Measurements from ENCODE around the gene SKA1. TPM values are rescaled to one million over a fixed set of nuclear protein-coding genes. Genes with fewer than 3 reads are reported as not detected.
"Not testable (repeated sequence)": the region's sequence is repeated elsewhere in the genome, so short reads cannot be mapped to it uniquely, and the experiment has no call there.

The SKA1 gene
- total and polyA plus RNA-seq, 2 experiments from 2014 or later: 3.3 to 8.5 TPM

DNA sequence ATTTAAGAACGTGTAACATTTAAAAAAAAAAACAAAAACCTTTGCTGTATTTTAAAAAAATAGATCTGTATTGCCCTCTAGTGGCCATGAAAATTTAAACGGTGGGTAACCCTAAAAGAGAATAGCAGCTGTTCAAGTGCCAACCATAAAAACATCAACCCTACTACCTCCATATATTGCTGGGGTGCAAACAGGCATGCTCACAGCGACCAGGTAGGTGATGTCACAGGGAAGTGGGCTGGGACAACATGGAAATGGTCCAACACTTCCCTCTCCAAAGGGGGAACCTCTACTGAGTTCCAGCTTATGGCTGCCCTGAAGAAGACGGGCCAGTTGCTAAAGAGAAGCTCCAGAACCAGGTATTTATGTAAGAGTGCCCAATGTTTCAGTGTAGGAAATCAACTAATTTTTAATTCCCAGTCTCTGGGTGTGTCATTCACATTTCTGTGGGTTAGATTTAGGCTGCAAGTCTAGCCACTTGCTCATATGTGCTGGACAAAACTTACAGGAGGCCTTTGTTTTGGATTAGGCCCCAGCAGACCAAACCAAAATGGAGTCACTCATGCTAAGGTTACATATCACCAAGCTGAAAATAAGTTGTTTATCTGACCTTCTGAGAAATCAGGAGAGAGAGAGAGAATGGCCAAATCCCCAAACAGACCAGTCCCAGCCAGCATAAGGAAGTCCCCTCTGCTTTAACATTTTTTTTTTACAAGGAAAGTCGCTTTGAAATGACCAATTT, 54.5 kb downstream of the SKA1 start:
- H3K4me1 ChIP-seq (ENCODE audit: low read depth): peaks cover 13% of the 10 kb centered on the region
- no peaks in the 10 kb centered on the region for H3K27me3 ChIP-seq
- DNase-seq (ENCODE audit: low read depth in 1 of 2, low spot score in 1 of 2): peak; percentile 63 to 66
- no peaks in the 10 kb centered on the region for H3K9me3 ChIP-seq (ENCODE audit: low read depth)
- no peaks in the 10 kb centered on the region for H3K36me3 ChIP-seq
- H3K27ac ChIP-seq: no peak overlapping the region
- TF ChIP-seq, protein P1, sequence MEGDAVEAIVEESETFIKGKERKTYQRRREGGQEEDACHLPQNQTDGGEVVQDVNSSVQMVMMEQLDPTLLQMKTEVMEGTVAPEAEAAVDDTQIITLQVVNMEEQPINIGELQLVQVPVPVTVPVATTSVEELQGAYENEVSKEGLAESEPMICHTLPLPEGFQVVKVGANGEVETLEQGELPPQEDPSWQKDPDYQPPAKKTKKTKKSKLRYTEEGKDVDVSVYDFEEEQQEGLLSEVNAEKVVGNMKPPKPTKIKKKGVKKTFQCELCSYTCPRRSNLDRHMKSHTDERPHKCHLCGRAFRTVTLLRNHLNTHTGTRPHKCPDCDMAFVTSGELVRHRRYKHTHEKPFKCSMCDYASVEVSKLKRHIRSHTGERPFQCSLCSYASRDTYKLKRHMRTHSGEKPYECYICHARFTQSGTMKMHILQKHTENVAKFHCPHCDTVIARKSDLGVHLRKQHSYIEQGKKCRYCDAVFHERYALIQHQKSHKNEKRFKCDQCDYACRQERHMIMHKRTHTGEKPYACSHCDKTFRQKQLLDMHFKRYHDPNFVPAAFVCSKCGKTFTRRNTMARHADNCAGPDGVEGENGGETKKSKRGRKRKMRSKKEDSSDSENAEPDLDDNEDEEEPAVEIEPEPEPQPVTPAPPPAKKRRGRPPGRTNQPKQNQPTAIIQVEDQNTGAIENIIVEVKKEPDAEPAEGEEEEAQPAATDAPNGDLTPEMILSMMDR (IDR thresholded peaks at IDR 0.05; ENCODE audit: low read depth, low read length): peak; percentile 48
- no peak overlapping the region for H3K4me3 ChIP-seq

DNA sequence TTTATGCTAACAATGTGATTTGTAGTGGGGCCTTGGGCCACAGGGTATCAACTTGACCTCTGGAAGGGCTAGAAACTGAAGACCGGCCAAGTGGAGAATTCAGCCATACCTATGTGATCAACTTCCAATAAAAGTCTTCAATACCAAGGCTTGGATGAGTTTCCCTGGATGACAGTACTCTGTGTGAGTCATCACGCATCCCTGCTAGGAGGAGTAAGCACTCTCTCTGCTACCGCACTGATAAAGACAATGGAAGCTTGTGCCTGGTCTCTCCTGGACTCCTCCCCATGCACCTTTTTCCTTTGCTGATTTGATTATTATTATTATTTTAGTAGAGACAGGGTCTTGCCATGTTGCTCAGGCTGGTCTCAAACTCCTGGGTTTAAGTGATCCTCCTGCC, 58.1 kb downstream of the SKA1 start:
- no peaks in the 10 kb centered on the region for H3K27me3 ChIP-seq
- peaks cover 11% of the 10 kb centered on the region for H3K4me1 ChIP-seq (ENCODE audit: low read depth)
- no peaks in the 10 kb centered on the region for H3K9me3 ChIP-seq (ENCODE audit: low read depth)
- H3K36me3 ChIP-seq: no peaks in the 10 kb centered on the region
- no peak overlapping the region for H3K27ac ChIP-seq
- H3K4me3 ChIP-seq: no peak overlapping the region
- TF ChIP-seq, protein P1 (IDR thresholded peaks at IDR 0.05; ENCODE audit: low read depth, low read length): no peak
- no peak for DNase-seq (ENCODE audit: low read depth in 1 of 2, low spot score in 1 of 2)

DNA sequence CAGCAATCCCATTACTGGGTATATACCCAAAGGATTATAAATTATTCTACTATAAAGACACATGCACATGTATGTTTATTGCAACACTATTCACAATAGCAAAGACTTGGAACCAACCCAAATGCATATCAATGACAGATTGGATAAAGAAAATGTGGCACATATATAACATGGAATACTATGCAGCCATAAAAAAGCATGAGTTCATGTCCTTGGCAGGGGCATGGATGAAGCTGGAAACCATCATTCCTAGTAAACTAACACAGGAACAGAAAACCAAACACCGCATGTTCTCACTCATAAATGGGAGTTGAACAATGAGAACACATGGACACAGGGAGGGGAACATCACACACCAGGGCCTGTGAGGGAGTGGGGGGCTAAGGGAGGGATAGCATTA, 61.9 kb downstream of the SKA1 start:
- not testable (repeated sequence) for DNase-seq (ENCODE audit: low read depth in 1 of 2, low spot score in 1 of 2); H3K9me3 ChIP-seq (ENCODE audit: low read depth); H3K27ac ChIP-seq; H3K4me3 ChIP-seq; H3K36me3 ChIP-seq; H3K27me3 ChIP-seq; H3K4me1 ChIP-seq (ENCODE audit: low read depth)

DNA sequence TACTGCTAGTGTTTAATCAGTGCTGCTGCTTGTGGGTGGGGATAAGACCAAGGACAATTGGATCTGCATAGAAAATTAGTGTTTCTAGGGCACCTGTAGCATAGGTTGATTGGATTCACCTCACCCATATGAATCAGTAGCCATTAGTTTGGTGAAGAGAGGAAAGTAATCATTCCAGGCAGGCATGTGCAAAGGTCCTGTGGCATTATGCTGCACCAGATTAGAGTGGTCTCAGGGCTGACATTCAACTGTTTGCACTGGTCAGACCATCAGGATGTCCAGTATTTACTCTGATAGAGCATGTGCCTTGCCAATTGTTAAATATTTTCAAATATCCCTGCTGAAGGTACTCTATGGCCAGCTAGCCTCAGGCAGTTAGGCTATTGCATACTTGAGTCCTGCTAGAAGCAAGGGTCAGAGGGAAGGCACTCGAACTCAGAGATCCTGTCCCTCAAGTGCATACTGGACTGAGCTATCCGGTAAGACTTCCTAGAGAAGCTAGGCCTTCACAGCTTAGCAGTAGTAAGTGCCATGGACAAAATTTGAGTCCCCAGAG, 64.7 kb downstream of the SKA1 start:
- TF ChIP-seq, protein P1 (IDR thresholded peaks at IDR 0.05; ENCODE audit: low read depth, low read length): no peak
- no peak overlapping the region for H3K4me3 ChIP-seq

DNA sequence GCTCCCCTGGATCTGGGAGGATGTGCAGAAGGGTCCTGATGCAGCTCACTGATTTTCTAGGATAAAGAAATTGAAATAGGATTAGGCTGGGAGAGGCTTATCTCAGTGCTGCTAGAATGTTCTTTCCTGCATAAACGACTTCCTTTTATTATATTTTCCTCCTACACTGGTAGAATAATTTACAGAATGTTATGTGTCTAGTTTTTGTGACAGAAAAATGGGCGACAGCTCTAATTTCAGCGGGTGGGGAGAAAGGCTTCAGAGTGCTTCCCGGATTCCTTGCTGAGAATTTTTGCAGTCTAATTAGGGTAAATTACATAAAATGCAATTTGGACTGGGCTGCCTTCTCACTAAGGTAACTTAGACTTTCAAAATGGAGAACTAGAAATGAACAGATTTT, 66.2 kb downstream of the SKA1 start:
- TF ChIP-seq, protein P1 (IDR thresholded peaks at IDR 0.05; ENCODE audit: low read depth, low read length): no peak
- H3K9me3 ChIP-seq (ENCODE audit: low read depth): no peaks in the 10 kb centered on the region
- H3K27ac ChIP-seq: no peak overlapping the region
- no peaks in the 10 kb centered on the region for H3K36me3 ChIP-seq
- DNase-seq (ENCODE audit: low read depth in 1 of 2, low spot score in 1 of 2): no peak
- H3K4me1 ChIP-seq (ENCODE audit: low read depth): no peaks in the 10 kb centered on the region
- H3K4me3 ChIP-seq: no peak overlapping the region
- H3K27me3 ChIP-seq: no peaks in the 10 kb centered on the region

More for the DNA sequence above, 64.7 kb downstream of the SKA1 start:
- no peaks in the 10 kb centered on the region for H3K9me3 ChIP-seq (ENCODE audit: low read depth)
- H3K27ac ChIP-seq: no peak overlapping the region
- no peaks in the 10 kb centered on the region for H3K27me3 ChIP-seq
- no peaks in the 10 kb centered on the region for H3K36me3 ChIP-seq
- H3K4me1 ChIP-seq (ENCODE audit: low read depth): no peaks in the 10 kb centered on the region
- no peak for DNase-seq (ENCODE audit: low read depth in 1 of 2, low spot score in 1 of 2)

DNA sequence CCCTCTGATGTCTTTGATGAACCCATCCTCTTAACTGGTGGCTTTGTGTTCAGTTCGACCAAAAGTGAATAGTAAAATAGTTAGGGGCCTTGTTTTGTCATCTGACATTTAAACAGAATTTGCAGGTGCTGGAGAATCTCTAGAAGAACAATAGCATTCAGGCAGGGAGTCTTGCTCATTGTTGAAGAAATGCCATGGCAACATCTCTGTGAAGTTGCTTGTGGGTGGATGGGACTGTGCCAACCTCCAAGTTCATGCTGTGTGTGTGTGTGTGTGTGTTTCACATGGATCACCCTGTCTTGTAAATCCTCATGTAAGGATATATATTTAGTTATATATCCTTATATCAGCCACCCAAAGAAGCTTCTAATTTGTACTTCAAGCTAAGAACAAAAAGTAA, 66.7 kb downstream of the SKA1 start:
- no peaks in the 10 kb centered on the region for H3K36me3 ChIP-seq
- TF ChIP-seq, protein P1 (IDR thresholded peaks at IDR 0.05; ENCODE audit: low read depth, low read length): no peak
- H3K4me3 ChIP-seq: no peak overlapping the region
- no peak overlapping the region for H3K27ac ChIP-seq
- no peaks in the 10 kb centered on the region for H3K4me1 ChIP-seq (ENCODE audit: low read depth)
- DNase-seq (ENCODE audit: low read depth in 1 of 2, low spot score in 1 of 2): peak in 1 of 2 donors; percentile 25
- H3K9me3 ChIP-seq (ENCODE audit: low read depth): no peaks in the 10 kb centered on the region
- no peaks in the 10 kb centered on the region for H3K27me3 ChIP-seq

All from cardiac muscle cell (in vitro differentiated cells and primary cell).